Neuron (in vitro differentiated cells): ENCODE measurements around the gene PISD.

Experiments
- H2AFZ ChIP-seq: one replicate; pipeline ENCODE4 v1.6.1; 2013; ENCODE audit warnings: low read depth, mild to moderate bottlenecking, inconsistent platforms, low read length, moderate library complexity
- H3K27me3 ChIP-seq: one replicate; pipeline ENCODE4 v1.6.1; 2013; ENCODE audit warnings: low read length; ENCODE audit not compliant: insufficient read depth
- H3K36me3 ChIP-seq: one replicate; pipeline ENCODE4 v1.6.1; 2013; ENCODE audit warnings: low read length; ENCODE audit not compliant: insufficient read depth
- H3K4me1 ChIP-seq: one replicate; pipeline ENCODE4 v1.6.1; 2013; ENCODE audit warnings: low read length; ENCODE audit not compliant: insufficient read depth
- H3K4me3 ChIP-seq: 2 replicates; pipeline ENCODE4 v1.5.1; 2013; ENCODE audit warnings: mild to moderate bottlenecking, low read length, moderate library complexity
- H3K9me3 ChIP-seq: one replicate; pipeline ENCODE4 v1.6.1; 2013; ENCODE audit warnings: low read length

The PISD gene

DNA sequence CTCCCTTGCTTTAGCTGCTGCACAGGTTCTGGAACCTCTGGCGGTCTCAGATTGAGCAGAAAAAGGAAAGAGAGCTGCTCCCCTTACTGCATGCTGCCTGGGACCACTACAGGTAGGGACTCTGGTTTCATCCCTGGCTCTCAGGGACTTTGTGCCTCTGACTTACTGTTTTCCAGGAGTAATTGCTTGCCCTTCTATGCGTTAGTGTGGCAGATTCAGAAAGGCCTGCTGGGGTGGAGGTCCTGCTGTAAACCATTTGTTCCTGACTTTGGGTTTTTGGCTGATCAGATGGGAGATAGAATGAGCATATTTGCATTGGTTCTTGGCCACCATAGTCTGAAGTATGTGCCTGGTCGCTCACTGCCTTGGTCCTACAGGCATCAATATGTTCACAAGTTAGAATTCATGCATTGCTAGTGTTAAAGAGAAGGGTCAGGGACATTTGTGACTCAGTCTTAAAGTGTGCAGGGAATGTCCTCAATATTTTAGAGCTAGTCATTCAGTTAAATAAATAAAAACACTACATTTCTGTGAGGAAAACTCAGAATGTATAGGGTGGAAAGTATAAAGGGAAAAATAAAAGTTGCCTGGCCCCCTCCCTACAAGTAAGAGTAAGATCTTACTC, 78.0 kb downstream of the PISD start:
- no peaks in the 10 kb centered on the region for H3K27me3 ChIP-seq
- peaks cover 12% of the 10 kb centered on the region for H3K4me1 ChIP-seq
- no peak overlapping the region for H3K4me3 ChIP-seq
- H3K9me3 ChIP-seq, result peaks cover 8% of the 10 kb centered on the region
- no peak overlapping the region for H2AFZ ChIP-seq
- peaks cover 39% of the 10 kb centered on the region for H3K36me3 ChIP-seq

DNA sequence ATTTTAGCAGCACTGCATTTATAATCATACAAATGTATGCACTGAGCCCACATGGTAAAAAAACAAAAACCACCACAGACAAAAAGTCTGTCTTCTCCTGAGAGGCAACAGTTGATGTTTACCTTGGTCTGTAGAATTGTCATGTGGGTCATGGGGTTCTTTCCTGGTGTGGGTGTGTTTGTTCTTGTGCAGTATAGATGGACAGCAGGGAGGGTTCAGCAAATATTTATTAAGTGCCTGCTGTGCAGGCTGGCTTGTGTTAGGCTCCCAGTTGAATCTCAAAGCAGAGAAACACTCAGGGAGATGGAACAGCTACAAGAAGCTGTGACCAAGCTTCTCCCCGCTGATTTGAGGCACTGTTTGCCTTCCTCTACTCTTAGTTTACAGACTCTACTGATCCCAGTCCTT, 82.2 kb downstream of the PISD start:
- no peak overlapping the region for H2AFZ ChIP-seq
- H3K9me3 ChIP-seq, result no peaks in the 10 kb centered on the region
- H3K4me1 ChIP-seq, result no peaks in the 10 kb centered on the region
- H3K36me3 ChIP-seq, result peaks cover 36% of the 10 kb centered on the region
- no peak overlapping the region for H3K4me3 ChIP-seq
- no peaks in the 10 kb centered on the region for H3K27me3 ChIP-seq

DNA sequence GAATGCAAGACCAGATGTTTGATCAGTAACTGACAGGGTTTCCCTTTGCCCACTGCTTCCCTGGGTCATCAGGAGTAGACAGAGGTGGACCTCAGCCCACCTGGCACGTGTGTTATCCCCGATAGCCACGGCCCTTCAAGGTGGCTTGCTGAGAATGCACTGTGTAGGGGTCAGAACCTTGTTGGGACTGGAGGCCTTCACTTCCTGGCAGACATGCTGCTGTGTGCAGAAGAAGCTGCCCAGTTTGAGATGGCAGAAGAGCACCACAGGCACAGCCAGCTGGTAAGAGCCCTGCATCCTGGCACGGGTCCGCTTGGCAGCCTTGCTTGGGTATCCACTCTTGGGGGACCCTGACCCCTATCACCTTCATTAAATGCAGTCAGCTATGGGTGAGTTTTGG, 83.8 kb downstream of the PISD start:
- no peak overlapping the region for H3K4me3 ChIP-seq
- no peaks in the 10 kb centered on the region for H3K27me3 ChIP-seq
- no peaks in the 10 kb centered on the region for H3K4me1 ChIP-seq
- H2AFZ ChIP-seq, result no peak overlapping the region
- no peaks in the 10 kb centered on the region for H3K9me3 ChIP-seq
- peaks cover 26% of the 10 kb centered on the region for H3K36me3 ChIP-seq

DNA sequence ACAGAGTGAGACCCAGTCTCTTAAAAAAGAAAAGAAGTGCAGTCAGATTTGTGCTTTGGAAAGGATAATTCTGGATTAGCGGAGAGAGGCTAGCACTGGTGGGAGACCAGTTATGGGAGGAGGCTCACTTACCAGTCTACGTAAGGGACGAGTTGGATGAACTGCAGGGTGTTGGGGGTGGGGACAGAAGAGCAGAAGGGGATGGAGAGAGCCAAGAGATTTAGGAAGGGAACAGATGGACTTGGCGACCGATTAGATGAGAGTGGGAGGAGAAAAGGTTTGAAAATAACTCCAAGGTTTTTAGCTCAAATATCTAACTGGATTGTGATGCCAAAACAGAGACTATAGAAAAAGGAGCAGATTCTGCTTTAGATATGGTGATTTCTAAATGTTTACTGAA, 84.3 kb downstream of the PISD start:
- Histone ChIP-seq H3K36me3 (peaks cover 31% of the 10 kb centered on the region), H3K27me3 (no peaks in the 10 kb centered on the region), H2AFZ (no peak overlapping the region), H3K4me1 (no peaks in the 10 kb centered on the region), H3K9me3 (no peaks in the 10 kb centered on the region), H3K4me3 (no peak overlapping the region)

DNA sequence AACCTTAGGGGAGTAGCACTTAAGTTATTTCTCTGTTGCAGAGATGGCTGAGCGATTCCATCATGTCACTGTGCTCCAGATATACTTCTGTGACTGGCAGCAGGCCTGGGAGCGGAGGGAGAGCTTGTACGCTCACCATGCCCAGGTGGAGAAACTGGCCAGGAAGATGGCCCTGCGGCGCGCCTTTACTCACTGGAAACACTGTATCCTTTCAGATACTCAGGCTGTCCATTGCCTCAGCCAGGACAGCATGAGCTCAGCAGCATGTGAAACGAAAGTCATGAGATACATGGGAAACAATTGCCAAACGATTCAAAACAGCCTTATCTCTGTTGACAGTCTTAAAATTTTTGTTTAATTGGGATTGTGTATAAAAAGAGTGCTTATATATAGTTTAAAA, 86.8 kb downstream of the PISD start:
- peaks cover 32% of the 10 kb centered on the region for H3K36me3 ChIP-seq
- H3K9me3 ChIP-seq, result no peaks in the 10 kb centered on the region
- no peak overlapping the region for H2AFZ ChIP-seq
- H3K4me1 ChIP-seq, result no peaks in the 10 kb centered on the region
- H3K27me3 ChIP-seq, result no peaks in the 10 kb centered on the region
- H3K4me3 ChIP-seq, result no peak overlapping the region

DNA sequence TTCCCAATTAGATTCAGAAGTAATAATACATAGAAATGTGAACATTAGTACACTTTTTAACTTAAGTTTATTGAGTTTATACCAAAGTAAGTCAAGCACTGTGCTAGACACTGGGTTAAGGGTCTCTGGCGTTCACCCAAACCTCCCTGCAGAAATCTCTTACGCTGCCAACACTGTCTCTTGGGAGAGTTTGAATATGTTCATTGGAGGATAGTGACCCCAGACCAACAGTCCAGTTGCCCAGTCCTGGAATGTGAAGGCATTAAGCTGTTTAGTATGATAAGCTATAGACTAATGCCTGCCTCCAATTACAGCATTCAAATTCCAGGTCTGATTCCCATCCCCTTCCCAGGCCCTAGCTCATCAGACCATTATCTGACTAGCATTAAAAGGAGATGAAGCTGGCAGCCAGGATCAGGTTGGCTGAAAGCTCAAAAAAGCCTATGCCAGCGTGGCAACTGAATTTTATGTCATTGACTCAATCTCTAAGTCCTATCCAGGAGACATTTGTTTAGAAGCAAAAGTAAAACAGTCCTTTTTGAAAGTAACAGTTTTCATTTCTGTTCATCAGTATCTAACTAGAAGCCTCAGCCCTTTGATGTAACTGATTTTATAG, 87.9 kb downstream of the PISD start:
- H3K36me3 ChIP-seq, result peaks cover 32% of the 10 kb centered on the region
- H3K4me3 ChIP-seq, result no peak overlapping the region
- H3K27me3 ChIP-seq, result no peaks in the 10 kb centered on the region
- H2AFZ ChIP-seq, result no peak overlapping the region
- no peaks in the 10 kb centered on the region for H3K4me1 ChIP-seq
- no peaks in the 10 kb centered on the region for H3K9me3 ChIP-seq

DNA sequence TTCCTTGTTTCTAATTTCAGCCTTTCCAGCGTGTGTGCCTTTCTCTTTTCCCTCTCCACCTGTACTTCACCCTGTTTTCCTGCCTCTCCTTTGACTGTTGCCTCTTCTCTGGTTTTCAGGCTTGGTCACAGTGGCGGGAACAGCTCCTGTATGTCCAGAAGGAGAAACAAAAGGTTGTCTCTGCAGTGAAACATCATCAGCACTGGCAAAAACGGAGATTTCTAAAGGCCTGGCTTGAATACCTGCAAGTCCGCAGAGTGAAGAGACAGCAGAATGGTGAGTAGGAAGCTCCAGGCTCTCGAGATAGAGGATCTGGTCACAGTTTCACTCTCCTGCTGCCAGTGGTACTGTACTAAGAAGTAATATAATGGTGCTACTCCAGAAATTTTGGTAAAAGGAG, 89.1 kb downstream of the PISD start:
- Histone ChIP-seq H3K4me3 (no peak overlapping the region), H3K36me3 (peaks cover 24% of the 10 kb centered on the region), H3K27me3 (no peaks in the 10 kb centered on the region)

DNA sequence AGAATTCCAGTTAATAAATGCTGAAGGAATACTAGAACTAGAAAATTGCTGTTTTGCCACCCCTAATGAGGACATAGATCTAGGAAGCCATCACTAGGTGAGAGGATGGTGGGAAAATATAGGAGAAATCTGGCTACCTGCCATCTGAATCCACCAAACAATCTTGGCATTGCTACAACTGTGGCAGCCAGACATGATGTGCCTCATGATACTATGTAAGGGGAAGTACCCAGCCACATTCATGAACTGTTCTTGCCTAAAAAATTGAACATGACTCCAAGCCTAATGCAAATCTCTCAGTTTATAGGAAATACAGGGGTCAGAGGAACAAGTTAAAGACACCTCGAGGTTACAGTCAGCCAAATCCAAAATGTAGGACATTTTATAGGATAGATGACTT, 92.9 kb downstream of the PISD start:
- Histone ChIP-seq H3K9me3 (no peaks in the 10 kb centered on the region), H3K4me1 (no peaks in the 10 kb centered on the region), H3K4me3 (no peak overlapping the region), H3K27me3 (no peaks in the 10 kb centered on the region), H3K36me3 (peaks cover 5% of the 10 kb centered on the region), H2AFZ (no peak overlapping the region)

More for the DNA sequence above, 89.1 kb downstream of the PISD start:
- Histone ChIP-seq H3K9me3 (no peaks in the 10 kb centered on the region), H2AFZ (no peak overlapping the region), H3K4me1 (no peaks in the 10 kb centered on the region)
